Activated T-helper 9 cell treated with anti-CD3 and anti-CD28 coated beads, Interleukin-2, amount 50 U/mL, for 16 hours (primary cell): Measurements from ENCODE around the gene TMEM141.
"Not testable (repeated sequence)": the region's sequence is repeated elsewhere in the genome, so short reads cannot be mapped to it uniquely, and the experiment has no call there.

Experiments
- DNase-seq: peaks from one replicate; pipeline ENCODE4 v3.0.0-alpha.2; 2020; ENCODE audit warnings: low read depth

The TMEM141 gene

DNA sequence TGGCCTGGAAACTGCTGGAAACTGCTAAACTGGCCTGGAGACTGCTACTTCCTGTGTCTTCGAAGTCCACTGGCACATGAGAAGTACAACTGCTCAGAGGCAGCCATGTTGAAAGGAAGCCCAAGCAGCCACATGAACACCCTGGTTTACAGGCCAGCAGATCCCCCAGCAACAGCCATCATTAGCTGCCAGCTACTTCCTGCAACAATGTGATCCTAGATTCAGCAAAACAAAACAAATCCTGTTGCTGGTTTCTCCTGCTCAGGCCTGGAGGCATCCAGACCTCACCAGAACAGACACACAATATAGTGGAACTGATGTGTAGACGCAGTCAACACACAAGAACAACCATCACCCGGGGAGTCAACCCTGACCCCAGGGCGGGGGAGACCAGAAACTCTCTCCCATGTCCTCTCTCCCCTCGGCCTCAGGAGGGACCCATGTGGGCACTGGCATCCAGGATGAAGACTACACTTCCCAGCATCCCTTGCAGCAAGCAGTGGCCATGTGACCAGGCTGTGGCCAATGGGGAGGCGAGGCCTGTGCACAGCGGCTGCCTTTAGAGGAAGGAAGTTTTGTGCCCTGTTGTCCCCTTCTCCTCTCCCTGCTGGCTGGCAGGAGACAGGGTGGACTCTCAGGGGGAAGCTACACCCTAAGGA, 17.6 kb upstream of the TMEM141 start:
- no peak for DNase-seq

DNA sequence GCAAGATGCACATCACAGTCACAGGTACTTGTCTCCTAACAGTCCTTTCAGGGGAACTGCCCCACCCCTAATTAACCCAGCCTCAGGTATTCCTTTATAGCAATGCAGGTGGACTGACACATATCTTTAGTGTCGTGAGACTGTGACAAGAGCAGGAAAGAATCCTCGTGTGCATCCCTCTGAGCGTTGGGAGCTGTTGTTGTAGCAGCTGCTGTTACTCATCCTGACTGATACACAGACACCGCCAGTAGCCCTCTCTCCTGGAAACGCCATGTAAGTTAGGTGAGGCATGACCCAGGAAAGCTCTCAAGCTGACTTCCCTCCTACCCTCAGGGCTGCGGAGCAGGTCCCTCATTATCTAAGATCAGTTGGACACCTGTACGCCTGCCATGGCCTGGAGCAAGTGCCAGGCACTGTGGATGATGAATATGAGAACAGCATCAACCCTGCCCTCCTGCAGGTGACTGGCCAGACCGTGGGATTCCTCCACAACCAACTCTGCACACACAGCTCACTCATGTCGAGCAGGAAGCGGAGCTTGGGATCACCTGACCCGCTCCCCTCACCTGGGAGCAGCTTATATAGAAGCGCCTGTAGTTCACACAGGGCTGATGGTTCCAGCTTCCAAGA, 16.6 kb upstream of the TMEM141 start:
- DNase-seq: no peak

DNA sequence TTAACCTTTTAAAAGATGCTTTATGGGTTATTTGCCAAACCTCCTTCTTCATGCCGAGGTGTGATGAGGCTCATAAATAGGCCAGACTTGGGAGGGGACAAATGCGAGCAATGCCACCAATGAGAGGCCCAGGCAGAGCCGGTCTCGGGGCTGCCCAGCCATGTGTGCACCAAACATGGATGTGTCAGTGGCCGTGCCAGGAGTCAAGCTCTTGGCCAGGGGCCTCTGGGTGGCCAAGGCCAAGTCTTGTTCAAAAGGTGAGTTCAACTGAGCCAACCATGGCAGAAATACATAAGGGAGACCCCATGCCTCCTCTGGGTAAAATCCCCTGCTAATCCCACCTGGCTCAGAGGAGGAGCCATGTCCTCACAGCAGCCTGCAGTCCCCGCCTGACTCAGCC, 16.0 kb upstream of the TMEM141 start:
- DNase-seq: no peak

DNA sequence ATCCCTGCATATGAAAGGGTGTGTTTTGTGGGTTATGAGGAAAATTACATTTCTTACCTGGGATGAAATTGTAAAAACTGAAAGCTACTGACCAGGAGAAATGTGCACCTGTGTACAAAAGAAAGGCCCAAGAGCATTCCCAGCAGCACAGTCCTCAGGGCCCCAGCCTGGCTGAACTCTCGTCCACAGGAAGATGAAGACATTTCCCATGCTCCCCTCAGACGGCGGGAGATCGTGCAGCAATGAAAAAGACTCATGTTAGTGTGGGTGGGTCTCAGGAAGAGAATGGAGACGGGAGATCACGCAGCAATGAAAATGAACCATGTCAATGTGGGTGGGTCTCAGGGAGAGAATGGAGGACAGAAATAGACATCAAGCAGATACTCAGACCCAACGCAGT, 14.2 kb upstream of the TMEM141 start:
- DNase-seq: no peak

DNA sequence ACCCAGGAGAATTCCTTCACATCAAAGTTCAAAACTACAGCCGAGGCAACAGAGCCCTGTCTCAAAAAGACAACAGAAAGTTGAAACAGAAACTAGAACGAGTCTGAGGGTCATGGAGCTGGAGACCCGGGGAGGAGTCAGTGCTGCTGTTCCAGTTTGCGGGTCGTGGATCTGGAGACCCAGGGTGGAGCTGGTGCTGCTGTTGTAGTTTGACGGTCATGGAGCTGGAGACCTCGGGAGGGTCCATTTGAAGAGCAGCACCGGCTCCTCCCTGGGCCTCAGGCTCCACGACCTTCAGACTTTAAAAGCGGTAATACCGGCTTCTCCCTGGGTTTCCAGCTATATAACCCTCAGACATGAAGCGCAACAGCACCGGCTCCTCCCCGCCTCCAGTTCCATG, 13.8 kb upstream of the TMEM141 start:
- no peak for DNase-seq

DNA sequence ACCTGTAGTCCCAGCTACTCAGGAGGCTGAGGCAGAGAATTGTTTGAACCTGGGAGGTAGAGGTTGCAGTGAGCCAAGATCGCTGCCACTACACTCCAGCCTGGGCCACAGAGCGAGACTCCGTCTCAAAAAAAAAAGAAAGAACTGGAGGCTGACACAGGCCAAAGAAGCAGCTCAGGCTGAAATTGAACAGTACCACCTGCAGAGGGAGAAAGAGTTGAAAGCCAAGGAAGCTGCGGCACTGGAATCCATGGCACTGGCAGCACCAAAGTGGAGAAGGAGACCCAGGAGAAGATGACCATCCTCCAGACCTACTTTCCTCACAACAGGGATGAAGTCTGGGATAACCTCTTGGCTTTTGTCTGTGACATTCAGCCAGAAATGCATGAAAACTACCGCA, 11.3 kb upstream of the TMEM141 start:
- no peak for DNase-seq

DNA sequence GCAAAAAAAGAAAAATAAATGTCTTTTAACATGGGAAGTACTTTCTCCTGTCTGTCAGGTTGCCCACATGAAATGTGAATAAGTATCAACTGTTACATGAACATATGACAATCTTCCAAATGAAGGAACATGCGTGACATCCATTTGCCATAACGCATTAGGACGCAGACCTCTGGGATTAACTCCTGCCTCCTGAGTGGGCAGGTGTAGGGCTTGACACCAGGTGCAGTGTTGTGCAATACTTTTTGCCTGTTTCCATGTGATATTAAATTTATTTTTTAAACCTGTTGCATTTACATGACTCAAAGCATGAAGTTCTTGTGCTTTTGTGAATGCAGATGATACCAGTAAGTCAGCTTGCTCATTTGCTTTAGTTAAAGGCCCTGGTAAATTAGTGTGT, 8.7 kb upstream of the TMEM141 start:
- DNase-seq: no peak

DNA sequence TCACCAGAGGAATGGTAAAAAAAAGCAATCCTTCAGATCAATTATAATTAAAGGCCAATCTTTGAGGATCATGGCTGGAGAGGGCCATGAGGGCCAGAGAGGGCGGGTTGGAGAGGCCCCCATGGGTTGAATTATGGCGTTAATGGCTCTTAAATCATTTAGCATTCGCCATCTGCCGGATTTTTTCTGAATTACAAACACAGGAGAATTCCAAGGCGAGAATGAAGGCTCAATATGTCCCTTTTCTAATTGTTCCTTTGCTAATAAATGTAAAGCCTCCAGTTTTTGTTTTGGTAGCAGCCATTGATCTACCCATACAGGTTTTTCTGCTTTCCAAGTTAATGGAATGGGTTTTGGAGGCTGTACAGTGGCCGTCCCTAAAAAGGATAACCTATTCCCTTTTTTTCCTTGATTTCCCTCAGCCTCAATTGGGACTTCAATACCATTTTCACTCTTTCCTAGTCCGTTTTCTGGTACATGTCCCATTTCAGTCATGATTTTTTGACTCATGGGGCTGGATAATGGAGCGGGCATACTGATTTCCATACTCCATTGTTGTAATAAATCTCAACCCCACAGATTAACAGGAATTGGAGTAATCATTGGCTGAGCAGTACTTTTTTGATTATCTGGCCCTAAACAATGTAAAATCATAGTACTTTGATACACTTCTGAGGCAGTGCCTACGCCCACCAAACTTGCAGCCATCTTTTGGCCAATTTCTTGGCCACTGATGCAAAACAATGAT, 6.7 kb upstream of the TMEM141 start:
- no peak for DNase-seq

DNA sequence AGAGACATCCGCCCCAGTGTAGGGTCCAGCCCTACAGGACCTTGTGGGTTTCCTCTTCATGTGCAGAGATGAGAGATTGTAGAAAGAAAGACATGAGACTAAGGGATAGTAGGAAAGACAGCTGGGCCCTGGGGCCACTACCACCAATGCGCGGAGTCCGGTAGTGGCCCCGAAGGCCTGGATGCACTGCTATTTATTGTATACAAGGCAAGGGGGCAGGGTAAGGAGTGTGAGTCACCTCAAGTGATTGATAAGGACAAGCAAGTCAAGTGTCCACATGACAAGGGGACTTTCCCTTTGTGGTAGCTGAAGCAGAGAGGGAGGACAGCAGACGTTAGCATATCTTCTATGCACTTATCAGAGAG, 6.2 kb upstream of the TMEM141 start:
- no peak for DNase-seq

DNA sequence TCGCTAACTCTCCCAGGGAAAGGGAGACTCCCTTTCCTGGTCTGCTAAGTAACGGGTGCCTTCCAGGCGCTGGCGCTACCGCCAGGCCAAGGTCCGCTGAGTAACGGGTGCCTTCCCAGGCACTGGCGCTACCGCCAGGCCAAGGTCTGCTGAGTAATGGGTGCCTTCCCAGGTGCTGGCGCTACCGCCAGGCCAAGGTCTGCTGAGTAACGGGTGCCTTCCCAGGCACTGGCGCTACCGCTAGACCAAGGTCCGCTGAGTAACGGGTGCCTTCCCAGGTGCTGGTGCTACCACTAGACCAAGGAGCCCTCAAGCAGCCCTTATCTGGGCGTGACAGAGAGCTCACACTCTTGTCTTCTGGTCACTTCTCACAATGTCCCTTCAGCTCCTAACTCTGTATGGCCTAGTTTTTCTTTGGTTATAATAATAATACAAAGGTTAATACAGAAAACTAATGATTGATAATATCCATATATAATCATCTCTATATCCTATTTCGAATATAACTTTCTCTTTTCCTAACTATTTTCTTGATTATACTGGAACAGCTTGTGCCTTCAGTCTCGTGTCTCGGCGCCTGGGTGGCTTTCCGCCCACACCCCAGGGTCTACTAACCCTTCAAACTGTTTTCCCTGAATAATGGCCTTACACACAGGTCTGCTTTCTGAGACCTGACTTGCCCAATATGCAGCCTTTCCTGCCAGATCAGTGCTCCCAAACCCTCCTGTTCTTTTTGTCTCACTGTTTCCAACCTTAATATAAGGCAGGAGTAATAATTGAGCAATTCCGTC, 5.4 kb upstream of the TMEM141 start:
- DNase-seq: not testable (repeated sequence)

DNA sequence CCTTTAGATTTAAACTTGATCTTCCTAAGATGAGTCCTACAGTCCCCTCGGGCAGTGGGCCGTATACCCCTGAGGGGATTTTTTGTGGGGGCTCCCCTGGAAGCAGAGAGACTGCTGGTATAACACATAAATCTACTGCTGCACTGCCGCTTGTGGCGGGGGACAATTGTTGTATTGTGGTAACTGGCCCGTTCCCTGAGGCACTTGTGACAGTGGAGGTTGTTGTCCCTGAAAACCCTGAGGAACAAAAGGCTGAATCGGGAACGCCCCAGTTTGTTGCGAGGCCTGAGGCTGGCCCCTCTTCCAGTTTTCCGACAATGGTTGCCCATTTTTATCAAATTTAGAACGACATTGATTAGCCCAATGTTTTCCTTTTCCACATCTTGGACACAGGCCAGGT, 4.7 kb upstream of the TMEM141 start:
- DNase-seq: no peak

DNA sequence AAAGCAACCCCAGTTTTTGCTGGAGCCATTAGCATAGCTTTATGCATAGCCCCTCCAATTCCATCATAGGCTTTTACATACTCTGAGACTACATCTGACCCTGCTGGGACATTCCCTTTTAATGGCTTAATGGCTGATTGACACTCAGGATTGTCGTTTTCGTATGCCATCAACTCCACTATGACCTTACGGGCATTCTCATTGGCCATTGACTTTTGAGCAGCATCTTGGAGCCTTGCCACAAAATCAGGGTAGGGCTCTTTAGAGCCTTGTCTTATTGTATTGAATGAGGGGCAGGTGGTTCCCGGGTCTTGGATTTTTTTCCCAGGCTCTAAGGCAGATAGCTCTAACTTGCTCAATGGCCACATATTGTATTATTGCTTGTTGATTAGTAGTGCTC, 4.2 kb upstream of the TMEM141 start:
- not testable (repeated sequence) for DNase-seq

DNA sequence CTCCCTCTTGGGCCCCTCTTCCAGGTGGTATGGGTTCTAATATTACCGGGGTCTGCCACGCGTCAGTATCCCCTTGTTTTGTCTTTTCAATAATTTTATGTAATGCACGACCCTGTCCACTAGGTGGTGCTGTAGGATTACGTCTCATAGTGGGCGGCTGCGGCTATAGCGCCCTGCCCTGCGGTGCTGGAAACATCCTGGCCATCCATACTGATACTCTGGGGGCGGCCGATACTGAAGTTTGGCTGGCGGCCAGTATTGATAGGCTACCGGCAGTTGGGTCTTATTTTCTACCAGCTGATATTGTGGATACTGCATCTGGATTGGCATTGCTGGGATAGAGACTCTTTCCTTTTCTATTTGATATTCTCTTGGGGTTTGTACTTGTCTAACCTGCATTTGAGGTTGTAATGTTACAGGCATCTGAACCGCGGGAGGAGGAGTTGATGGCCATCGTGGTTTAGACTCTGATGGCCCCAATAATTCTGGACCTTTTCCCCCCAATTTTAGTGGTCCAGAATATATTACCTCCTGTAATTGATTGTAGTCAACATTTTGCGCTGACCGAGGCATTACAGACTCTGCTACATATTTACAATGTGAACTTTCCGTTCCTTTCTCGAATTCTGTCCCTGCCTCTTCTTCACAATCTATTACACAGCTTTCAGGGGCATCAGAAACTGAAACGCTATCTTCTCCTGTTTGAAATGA, 3.3 kb upstream of the TMEM141 start:
- peak; percentile 44 for DNase-seq

DNA sequence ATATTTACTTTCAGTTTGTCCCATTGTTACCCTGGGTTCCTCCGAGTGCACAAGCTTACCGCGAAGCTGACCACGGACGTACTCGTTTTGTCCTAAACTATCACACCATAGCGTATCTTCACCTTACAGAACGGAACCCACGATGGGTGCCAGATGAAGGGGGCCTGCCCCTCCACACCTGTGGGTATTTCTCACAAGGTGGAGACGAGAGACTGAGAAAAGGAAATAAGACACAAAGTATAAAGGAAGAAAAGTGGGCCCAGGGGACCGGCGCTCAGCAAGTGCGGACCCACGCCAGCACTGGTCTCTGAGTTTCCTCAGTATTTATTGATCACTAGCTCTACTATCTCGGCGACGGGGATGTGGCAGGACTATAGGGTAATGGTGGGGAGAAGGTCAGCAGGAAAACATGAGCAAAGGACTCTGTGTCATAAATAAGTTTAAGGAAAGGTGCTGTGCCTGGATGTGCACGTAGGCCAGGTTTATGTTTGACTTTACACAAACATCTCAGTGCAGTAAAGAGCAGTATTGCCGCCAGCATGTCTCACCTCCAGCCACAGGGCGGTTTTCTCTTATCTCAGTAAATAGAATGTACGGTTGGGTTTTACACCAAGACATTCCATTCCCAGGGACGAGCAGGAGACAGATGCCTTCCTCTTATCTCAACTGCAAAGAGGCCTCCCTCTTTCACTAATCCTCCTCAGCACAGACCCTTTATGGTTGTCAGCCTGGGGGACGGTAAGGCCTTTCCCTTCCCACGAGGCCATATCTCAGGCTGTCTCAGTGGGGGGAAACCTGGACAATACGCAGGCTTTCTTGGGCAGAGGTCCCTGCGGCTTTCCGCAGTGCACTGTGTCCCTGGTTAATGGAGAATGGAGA, 2.3 kb upstream of the TMEM141 start:
- DNase-seq: not testable (repeated sequence)

DNA sequence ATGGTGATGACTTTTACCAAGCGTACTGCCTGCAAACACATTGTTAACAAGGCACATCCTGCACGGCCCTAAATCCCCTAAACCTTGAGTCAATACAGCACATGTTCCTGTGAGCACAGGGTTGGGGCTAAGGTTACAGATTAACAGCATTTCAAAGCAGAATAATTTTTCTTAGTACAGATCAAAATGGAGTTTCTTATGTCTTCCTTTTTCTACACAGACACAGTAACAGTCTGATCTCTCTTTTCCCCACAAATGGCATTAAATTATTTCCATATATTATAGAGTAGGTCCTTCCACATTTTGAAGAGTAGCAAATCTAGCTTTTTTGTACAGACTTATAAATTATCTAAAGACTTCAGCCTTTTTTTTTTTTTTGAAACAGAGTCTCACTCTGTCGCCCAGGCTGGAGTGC, 1.6 kb upstream of the TMEM141 start:
- DNase-seq: no peak

DNA sequence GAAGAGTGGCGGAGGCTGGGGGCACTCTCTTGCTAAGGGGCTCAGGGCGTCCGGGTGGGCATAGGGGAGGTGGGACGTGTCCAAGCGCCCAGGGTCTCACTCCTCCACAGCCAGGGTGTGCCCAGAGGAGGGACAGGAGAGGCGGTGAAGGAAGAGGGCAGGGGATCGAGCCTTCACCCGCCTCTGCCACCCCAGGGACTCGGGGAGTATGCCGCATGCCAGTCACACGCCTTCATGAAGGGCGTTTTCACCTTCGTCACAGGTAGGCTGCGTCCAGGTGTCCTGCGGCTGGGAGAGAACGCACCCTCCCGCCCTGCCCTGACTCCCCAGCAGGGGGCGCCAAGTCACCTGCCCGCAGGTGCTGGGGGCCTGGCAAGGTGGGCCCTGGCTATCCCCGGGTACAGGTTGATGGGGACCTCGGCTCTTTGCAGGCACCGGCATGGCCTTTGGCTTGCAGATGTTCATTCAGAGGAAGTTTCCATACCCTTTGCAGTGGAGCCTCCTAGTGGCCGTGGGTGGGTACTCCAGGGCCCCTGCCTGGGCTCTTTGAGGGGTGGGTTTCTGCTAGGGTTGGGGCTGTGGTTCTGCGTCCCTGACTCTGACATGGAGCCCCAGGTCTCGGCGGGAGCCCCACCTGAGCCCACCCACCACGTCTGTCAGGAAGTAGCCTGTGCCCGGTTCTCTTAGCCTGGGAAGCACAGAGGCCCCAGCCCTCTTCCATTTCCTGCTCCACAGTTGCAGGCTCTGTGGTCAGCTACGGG, 552 bp downstream of the TMEM141 start:
- peak; percentile 58 for DNase-seq

DNA sequence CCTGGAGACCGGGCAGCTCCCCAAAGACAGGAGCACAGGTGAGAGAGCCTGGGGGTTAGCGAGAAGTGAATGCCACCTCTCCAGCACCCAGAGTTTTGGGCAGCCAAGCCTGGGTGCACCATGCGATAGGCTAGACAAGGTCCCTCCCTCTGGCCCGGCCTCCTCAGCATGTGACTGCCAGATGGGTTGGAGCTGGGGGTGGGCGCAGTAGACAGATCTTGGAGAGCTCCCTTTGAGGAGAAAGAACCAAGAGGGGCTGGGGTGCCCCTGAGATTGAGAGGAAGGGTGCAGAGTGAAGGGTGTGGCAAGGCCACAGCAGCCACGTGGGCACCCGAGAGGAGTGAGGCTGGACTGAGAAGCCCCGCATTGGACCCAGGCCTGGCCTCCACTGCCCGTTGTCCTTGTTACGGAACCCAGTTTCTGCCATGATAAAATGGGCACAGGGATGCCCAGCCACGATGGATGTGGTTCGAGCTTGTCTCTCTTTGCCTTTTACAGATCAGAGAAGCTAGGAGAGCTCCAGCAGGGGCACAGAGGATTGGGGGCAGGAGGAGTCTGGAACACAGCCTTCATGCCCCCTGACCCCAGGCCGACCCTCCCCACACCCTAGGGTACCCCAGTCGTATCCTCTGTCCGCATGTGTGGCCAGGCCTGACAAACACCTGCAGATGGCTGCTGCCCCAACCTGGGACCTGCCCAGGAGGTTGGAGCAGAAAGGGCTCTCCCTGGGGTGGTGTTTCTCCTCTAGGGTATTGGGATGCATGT, 1.4 kb downstream of the TMEM141 start:
- DNase-seq: no peak

DNA sequence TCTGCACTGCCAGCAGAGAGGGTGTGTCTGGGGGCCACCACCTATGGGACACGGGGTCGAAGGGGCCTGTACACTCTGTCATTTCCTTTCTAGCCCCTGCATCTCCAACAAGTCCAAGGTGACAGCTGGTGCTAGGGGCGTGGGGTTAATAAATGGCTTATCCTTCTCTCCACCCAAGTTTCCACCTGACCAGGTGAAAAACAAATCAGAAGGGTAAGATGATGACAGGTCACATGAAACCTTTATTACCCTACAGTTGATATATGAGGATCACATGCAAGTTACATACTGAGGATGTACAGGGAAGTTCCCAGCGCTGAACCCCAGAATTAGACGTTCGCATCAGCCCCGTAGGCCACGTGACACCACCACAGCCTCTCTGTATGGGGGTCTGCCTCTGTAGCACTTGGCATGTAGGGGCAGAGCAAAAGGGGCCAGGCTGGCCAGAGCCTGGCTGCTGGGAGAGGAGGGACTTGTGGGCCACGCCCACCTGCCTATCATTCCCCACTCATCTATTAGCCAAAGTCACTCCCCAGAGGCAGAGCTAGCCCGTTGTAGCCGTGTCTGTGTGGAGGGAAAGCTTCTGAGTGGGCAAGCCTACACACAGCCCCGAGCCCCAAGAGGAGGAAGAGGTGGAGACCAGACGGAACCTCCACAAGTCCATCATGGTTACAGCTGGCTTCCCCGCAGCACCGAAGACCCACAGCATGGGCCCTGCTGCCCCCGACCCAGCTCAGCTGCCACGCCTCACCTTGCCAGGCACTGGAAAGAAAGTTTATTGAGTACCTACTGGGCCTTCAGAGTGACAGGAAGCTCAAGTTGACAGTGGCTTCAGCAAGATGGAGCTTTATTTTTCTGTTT, 2.2 kb downstream of the TMEM141 start:
- no peak for DNase-seq
